GM08714 (cell line): ENCODE measurements around the gene CDRT4.

Experiments
- H3K4me3 ChIP-seq: fragments of 200-500 bp; sonication (Bioruptor generic); 2 replicates; pipeline ENCODE4 v1.5.1; 2014; ENCODE audit warnings: mild to moderate bottlenecking, low read length, inconsistent platforms
- ZNF274 ChIP-seq: IDR thresholded peaks from 2 replicates; pipeline ENCODE4 v1.6.1; 2012; ENCODE audit warnings: mild to moderate bottlenecking, low read depth, low read length

Gene CDRT4

GRCh38 chr17:15388356-15389041 lies 78.9 kb downstream of the CDRT4 start:
- TF ChIP-seq ZNF274 = no peak
- H3K4me3 ChIP-seq = no peak overlapping the region

- H3K4me3 ChIP-seq = no peak overlapping the region
- no peak for TF ChIP-seq ZNF274
Observed at GRCh38 chr17:15386083-15386482, 81.3 kb downstream of the CDRT4 start.
